ENCODE results near the gene SH3PXD2B.

GRCh38 chr5:172473427-172473826 is 19.1 kb upstream of the SH3PXD2B start:
- TF ChIP-seq CTCF (IDR thresholded peaks at IDR 0.05) = no peak
- no peak for TF ChIP-seq POLR2A (IDR thresholded peaks at IDR 0.05)

Measured in lower leg skin (tissue), 3 donors.